Measurements from ENCODE around the gene SMIM36.

Gene SMIM36

GRCh38 chr17:55521186-55521585, 9.9 kb upstream of the SMIM36 start:
- TF ChIP-seq EZH2phosphoT487 (conservative IDR thresholded peaks at IDR 0.05; ENCODE audit: low read length) = no peak
- no peak for TF ChIP-seq CTCF (IDR thresholded peaks at IDR 0.05; ENCODE audit: insufficient read depth, low read length, poor library complexity, severe bottlenecking)
- no peaks in the 10 kb centered on the region for H4K20me1 ChIP-seq (ENCODE audit: low read depth, low read length)
- no peak overlapping the region for H3K4me3 ChIP-seq (ENCODE audit: insufficient read depth, low read length, poor library complexity, severe bottlenecking)
- no peaks in the 10 kb centered on the region for H3K27me3 ChIP-seq (ENCODE audit: low read length)
- no peak overlapping the region for H2AFZ ChIP-seq (ENCODE audit: low read depth, low read length, severe bottlenecking)
- H3K9me3 ChIP-seq (ENCODE audit: insufficient read depth, low read length) = no peaks in the 10 kb centered on the region
- H3K79me2 ChIP-seq (ENCODE audit: insufficient read depth, low read length) = no peaks in the 10 kb centered on the region
- no peaks in the 10 kb centered on the region for H3K9me2 ChIP-seq (replicated peaks; ENCODE audit: insufficient read depth, low read length)
- no peaks in the 10 kb centered on the region for H3F3A ChIP-seq (ENCODE audit: insufficient read depth)
- H3K9ac ChIP-seq (ENCODE audit: low read length) = no peak overlapping the region
- H3K4me2 ChIP-seq (ENCODE audit: low read depth, low read length, poor library complexity, severe bottlenecking) = no peak overlapping the region
- H3K36me3 ChIP-seq (ENCODE audit: low read length) = no peaks in the 10 kb centered on the region
- no peak overlapping the region for H3K27ac ChIP-seq (ENCODE audit: low read depth, low read length)

- no peaks in the 10 kb centered on the region for H3F3A ChIP-seq (ENCODE audit: insufficient read depth)
- H3K36me3 ChIP-seq (ENCODE audit: low read length) = no peaks in the 10 kb centered on the region
- no peaks in the 10 kb centered on the region for H4K20me1 ChIP-seq (ENCODE audit: low read depth, low read length)
- H3K9me3 ChIP-seq (ENCODE audit: insufficient read depth, low read length) = no peaks in the 10 kb centered on the region
- H3K4me2 ChIP-seq (ENCODE audit: low read depth, low read length, poor library complexity, severe bottlenecking) = no peak overlapping the region
- H3K9ac ChIP-seq (ENCODE audit: low read length) = no peak overlapping the region
- no peak overlapping the region for H2AFZ ChIP-seq (ENCODE audit: low read depth, low read length, severe bottlenecking)
- H3K27me3 ChIP-seq (ENCODE audit: low read length) = no peaks in the 10 kb centered on the region
- H3K4me3 ChIP-seq (ENCODE audit: insufficient read depth, low read length, poor library complexity, severe bottlenecking) = no peak overlapping the region
- no peak overlapping the region for H3K27ac ChIP-seq (ENCODE audit: low read depth, low read length)
- TF ChIP-seq CTCF (IDR thresholded peaks at IDR 0.05; ENCODE audit: insufficient read depth, low read length, poor library complexity, severe bottlenecking) (no peak), EZH2phosphoT487 (conservative IDR thresholded peaks at IDR 0.05; ENCODE audit: low read length) (no peak)
- no peaks in the 10 kb centered on the region for H3K9me2 ChIP-seq (replicated peaks; ENCODE audit: insufficient read depth, low read length)
- H3K79me2 ChIP-seq (ENCODE audit: insufficient read depth, low read length) = no peaks in the 10 kb centered on the region
Measured at GRCh38 chr17:55520402-55520801, 9.2 kb upstream of the SMIM36 start.

- no peaks in the 10 kb centered on the region for H3K79me2 ChIP-seq (ENCODE audit: insufficient read depth, low read length)
- H3K4me2 ChIP-seq (ENCODE audit: low read depth, low read length, poor library complexity, severe bottlenecking) = no peak overlapping the region
- TF ChIP-seq EZH2phosphoT487 (conservative IDR thresholded peaks at IDR 0.05; ENCODE audit: low read length) = no peak
- no peak for TF ChIP-seq CTCF (IDR thresholded peaks at IDR 0.05; ENCODE audit: insufficient read depth, low read length, poor library complexity, severe bottlenecking)
Measured at GRCh38 chr17:55518510-55518909, 7.3 kb upstream of the SMIM36 start.

More at GRCh38 chr17:55518510-55518909, 7.3 kb upstream of the SMIM36 start:
- no peak overlapping the region for H3K4me3 ChIP-seq (ENCODE audit: insufficient read depth, low read length, poor library complexity, severe bottlenecking)
- H3F3A ChIP-seq (ENCODE audit: insufficient read depth) = no peaks in the 10 kb centered on the region
- H3K27me3 ChIP-seq (ENCODE audit: low read length) = no peaks in the 10 kb centered on the region
- H3K36me3 ChIP-seq (ENCODE audit: low read length) = no peaks in the 10 kb centered on the region
- no peak overlapping the region for H2AFZ ChIP-seq (ENCODE audit: low read depth, low read length, severe bottlenecking)
- no peak overlapping the region for H3K27ac ChIP-seq (ENCODE audit: low read depth, low read length)
- H3K9ac ChIP-seq (ENCODE audit: low read length) = no peak overlapping the region
- H4K20me1 ChIP-seq (ENCODE audit: low read depth, low read length) = no peaks in the 10 kb centered on the region
- H3K9me3 ChIP-seq (ENCODE audit: insufficient read depth, low read length) = no peaks in the 10 kb centered on the region
- H3K9me2 ChIP-seq (replicated peaks; ENCODE audit: insufficient read depth, low read length) = no peaks in the 10 kb centered on the region

Measured in SU-DHL-6 (cell line).